H1 (cell line): ENCODE results near the gene TMTC2. TPM values are rescaled to one million over a fixed set of nuclear protein-coding genes. Genes with fewer than 3 reads are reported as not detected.

Experiments
- CTCF ChIA-PET: fragments of 300-600 bp; sonication (Branson Sonifier 250); formaldehyde crosslinking; loops from one replicate; lab custom pipeline; 2021; ENCODE audit not compliant: partially characterized antibody; lab: Charles Lee
- POLR2A ChIA-PET: fragments of 300-600 bp; sonication (Branson Sonifier 250); formaldehyde crosslinking; loops from one replicate; lab custom pipeline; 2021; ENCODE audit warnings: inconsistent platforms; ENCODE audit not compliant: partially characterized antibody; lab: Charles Lee
- DNase-seq, 2 experiments: peaks; one replicate each; pipeline versions ENCODE4 v3.0.0 to v3.0.0-alpha.2; 2010 to 2022; ENCODE audit warnings: low spot score in 2 of 2, low read depth in 1 of 2, mixed read lengths in 1 of 2
- FAIRE-seq: peaks from 2 replicates; lab custom pipeline; 2011; peaks lifted over from hg19 to GRCh38; lab: Jason Lieb, UNC
- H2AFZ ChIP-seq: 2 replicates; pipeline ENCODE4 v1.8.1; 2012; ENCODE audit warnings: low read length, inconsistent platforms
- H2AK5ac ChIP-seq: 2 replicates; pipeline ENCODE4 v1.6.1; 2013; ENCODE audit warnings: low read depth, low read length
- H2BK120ac ChIP-seq: replicated peaks from 2 replicates; pipeline ENCODE3; 2013; ENCODE audit warnings: low read depth, low read length, inconsistent platforms
- H2BK12ac ChIP-seq: 2 replicates; pipeline ENCODE4 v1.6.1; 2013; ENCODE audit warnings: low read depth, low read length
- H2BK15ac ChIP-seq: 2 replicates; pipeline ENCODE4 v1.6.1; 2013; ENCODE audit warnings: low read length
- H2BK20ac ChIP-seq: 2 replicates; pipeline ENCODE4 v1.6.1; 2013; ENCODE audit warnings: low read length
- H2BK5ac ChIP-seq: 2 replicates; pipeline ENCODE4 v1.6.1; 2013; ENCODE audit warnings: low read depth, low read length
- H3K14ac ChIP-seq: 2 replicates; pipeline ENCODE4 v1.6.1; 2013; ENCODE audit warnings: inconsistent platforms; ENCODE audit not compliant: insufficient read length
- H3K18ac ChIP-seq: 2 replicates; pipeline ENCODE4 v1.6.1; 2013; ENCODE audit warnings: low read length; ENCODE audit errors: extremely low read depth
- H3K23ac ChIP-seq: 2 replicates; pipeline ENCODE4 v1.6.1; 2013; ENCODE audit warnings: inconsistent platforms; ENCODE audit not compliant: insufficient read length
- H3K23me2 ChIP-seq: 2 replicates; pipeline ENCODE4 v1.6.1; 2013; ENCODE audit warnings: low read depth, low read length
- H3K27ac ChIP-seq: 2 replicates; pipeline ENCODE4 v1.6.1; 2011; ENCODE audit warnings: low read depth, low read length, inconsistent platforms
- H3K27me3 ChIP-seq, 4 experiments: replicated peaks in 1 of 4; 1 replicate in 1 of 4; 2 replicates in 3 of 4; pipeline versions ENCODE4 v1.6.1 to v1.8.1; 2011 to 2013; ENCODE audit warnings: low read length in 3 of 4, mild to moderate bottlenecking in 3 of 4, inconsistent platforms in 2 of 4, mixed read lengths in 2 of 4, moderate library complexity in 1 of 4; ENCODE audit not compliant: control insufficient read depth in 3 of 4, insufficient read depth in 3 of 4; ENCODE audit errors: extremely low read depth in 1 of 4
- H3K36me3 ChIP-seq, 4 experiments: 2 replicates each; pipeline versions ENCODE4 v1.6.1 to v1.8.1; 2011 to 2013; ENCODE audit warnings: mild to moderate bottlenecking in 4 of 4, low read length in 3 of 4, moderate library complexity in 2 of 4, control low read depth in 1 of 4, inconsistent platforms in 1 of 4; ENCODE audit not compliant: insufficient read depth in 4 of 4, control insufficient read depth in 2 of 4
- H3K4ac ChIP-seq: replicated peaks from 2 replicates; pipeline ENCODE3; 2013; ENCODE audit warnings: low read length, low read depth, mixed read lengths, inconsistent platforms; ENCODE audit not compliant: insufficient read length
- H3K4me1 ChIP-seq, 4 experiments: replicated peaks in 1 of 4; 1 replicate in 1 of 4; 2 replicates in 3 of 4; pipeline versions ENCODE4 v1.6.1 to v1.8.1; 2011 to 2013; ENCODE audit warnings: low read length in 3 of 4, inconsistent platforms in 2 of 4, mixed read lengths in 1 of 4; ENCODE audit not compliant: insufficient read depth in 4 of 4, control insufficient read depth in 3 of 4
- H3K4me2 ChIP-seq, 2 experiments: 2 replicates each; pipeline versions ENCODE4 v1.6.1 to v1.8.1; 2011 to 2013; ENCODE audit warnings: low read depth in 2 of 2, low read length in 2 of 2, control low read depth in 1 of 2, inconsistent platforms in 1 of 2, mild to moderate bottlenecking in 1 of 2; ENCODE audit not compliant: insufficient read depth in 1 of 2
- H3K4me3 ChIP-seq, 4 experiments: fragments of 200-600, 300-600 bp in 1 of 4; sonication (generic), shearing (Covaris generic), sonication (Bioruptor Twin) in 1 of 4; 2 replicates each; pipeline versions ENCODE4 v1.5.1 to v1.8.1; 2011 to 2016; ENCODE audit warnings: low read length in 4 of 4, low read depth in 3 of 4, control low read depth in 2 of 4, inconsistent platforms in 2 of 4, mild to moderate bottlenecking in 2 of 4, mixed read lengths in 1 of 4, moderate library complexity in 1 of 4; ENCODE audit not compliant: insufficient read depth in 2 of 4; ENCODE audit errors: extremely low read depth in 1 of 4
- H3K56ac ChIP-seq: replicated peaks from 2 replicates; pipeline ENCODE3; 2013; ENCODE audit warnings: low read depth, mild to moderate bottlenecking, mixed read lengths, low read length, inconsistent platforms; ENCODE audit not compliant: insufficient read length
- H3K79me1 ChIP-seq: 2 replicates; pipeline ENCODE4 v1.6.1; 2013; ENCODE audit warnings: low read depth, low read length, control low read depth
- H3K79me2 ChIP-seq, 2 experiments: 2 replicates each; pipeline versions ENCODE4 v1.6.1 to v1.8.1; 2012 to 2013; ENCODE audit warnings: low read length in 2 of 2, mild to moderate bottlenecking in 2 of 2, inconsistent platforms in 1 of 2; ENCODE audit not compliant: insufficient read depth in 2 of 2, control insufficient read depth in 1 of 2
- H3K9ac ChIP-seq, 4 experiments: replicated peaks in 1 of 4; 1 replicate in 1 of 4; 2 replicates in 3 of 4; pipeline versions ENCODE4 v1.6.1 to v1.8.1; 2011 to 2013; ENCODE audit warnings: low read depth in 3 of 4, low read length in 3 of 4, control low read depth in 2 of 4, mild to moderate bottlenecking in 2 of 4, moderate library complexity in 2 of 4, inconsistent platforms in 1 of 4; ENCODE audit errors: extremely low read depth in 1 of 4
- H3K9me3 ChIP-seq, 2 experiments: 2 replicates each; pipeline versions ENCODE4 v1.6.1 to v1.8.1; 2012 to 2013; ENCODE audit warnings: mild to moderate bottlenecking in 2 of 2, moderate library complexity in 2 of 2, control low read depth in 1 of 2, inconsistent platforms in 1 of 2, low read depth in 1 of 2, low read length in 1 of 2, mixed read lengths in 1 of 2; ENCODE audit not compliant: insufficient read depth in 2 of 2
- H4K20me1 ChIP-seq, 2 experiments: replicated peaks in 1 of 2; 2 replicates each; pipeline versions ENCODE3 to v1.8.1; 2011 to 2013; ENCODE audit warnings: inconsistent platforms in 2 of 2, low read length in 2 of 2, mild to moderate bottlenecking in 1 of 2; ENCODE audit not compliant: insufficient read depth in 2 of 2, control insufficient read depth in 1 of 2
- H4K5ac ChIP-seq: 2 replicates; pipeline ENCODE4 v1.6.1; 2013; ENCODE audit warnings: low read length, low read depth, mixed read lengths, inconsistent platforms; ENCODE audit not compliant: insufficient read length
- H4K8ac ChIP-seq: 2 replicates; pipeline ENCODE4 v1.8.0; 2013; ENCODE audit warnings: mild to moderate bottlenecking, moderate library complexity, low read length, inconsistent platforms; ENCODE audit not compliant: insufficient read depth; ENCODE audit errors: extremely low read depth
- H4K91ac ChIP-seq: replicated peaks from 2 replicates; pipeline ENCODE3; 2013; ENCODE audit warnings: low read length, mixed read lengths, inconsistent platforms; ENCODE audit not compliant: insufficient read length
- BACH1 ChIP-seq: IDR thresholded peaks from 2 replicates; pipeline ENCODE4 v1.6.1; 2012; ENCODE audit warnings: low read length, improper control_type of control experiment
- CBX8 ChIP-seq: fragments of 300-800, 300-1000 bp; sonication (generic); IDR thresholded peaks from 2 replicates; pipeline ENCODE4 v1.7.1; 2016; ENCODE audit warnings: low read depth, low read length, borderline replicate concordance
- CHD1 ChIP-seq: IDR thresholded peaks from 2 replicates; pipeline ENCODE4 v1.6.1; 2012; ENCODE audit warnings: low read depth, low read length, improper control_type of control experiment
- GTF2F1 ChIP-seq: IDR thresholded peaks from 2 replicates; pipeline ENCODE4 v1.6.1; 2012; ENCODE audit warnings: low read depth, low read length, improper control_type of control experiment, borderline replicate concordance
- HDAC6 ChIP-seq: IDR thresholded peaks from one replicate; pipeline ENCODE4 v1.7.1; 2012; ENCODE audit warnings: low read depth, mild to moderate bottlenecking, inconsistent platforms, low read length, moderate library complexity
- POLR2A ChIP-seq, 2 experiments: IDR thresholded peaks; 1 replicate in 1 of 2; 2 replicates in 1 of 2; pipeline ENCODE4 v1.6.1; 2011; ENCODE audit warnings: low read depth in 2 of 2, low read length in 2 of 2, mild to moderate bottlenecking in 2 of 2; ENCODE audit errors: control extremely low read depth in 1 of 2
- POU5F1 ChIP-seq: IDR thresholded peaks from 2 replicates; pipeline ENCODE4 v1.6.1; 2011; ENCODE audit warnings: low read depth, mild to moderate bottlenecking, low read length, moderate library complexity
- RAD21 ChIP-seq, 2 experiments: IDR thresholded peaks in 1 of 2; conservative IDR thresholded peaks in 1 of 2; 2 replicates each; pipeline ENCODE4 v1.6.1; 2011; ENCODE audit warnings: low read depth in 2 of 2, low read length in 2 of 2, improper control_type of control experiment in 1 of 2, inconsistent platforms in 1 of 2, mild to moderate bottlenecking in 1 of 2, moderate library complexity in 1 of 2
- SAP30 ChIP-seq: fragments of 300-600 bp; sonication (generic); IDR thresholded peaks from 2 replicates; pipeline ENCODE4 v1.7.1; 2012; ENCODE audit warnings: low read length, moderate library complexity, mild to moderate bottlenecking, inconsistent platforms; ENCODE audit not compliant: insufficient read depth, insufficient replicate concordance
- SP1 ChIP-seq: IDR thresholded peaks from 2 replicates; pipeline ENCODE4 v1.6.1; 2011; ENCODE audit warnings: low read depth, low read length
- SP2 ChIP-seq: IDR thresholded peaks from 2 replicates; pipeline ENCODE4 v1.6.1; 2012; ENCODE audit warnings: mild to moderate bottlenecking, low read length, inconsistent platforms
- SP4 ChIP-seq: IDR thresholded peaks from 2 replicates; pipeline ENCODE4 v1.6.1; 2012; ENCODE audit warnings: low read length, inconsistent platforms
- SRF ChIP-seq: IDR thresholded peaks from 2 replicates; pipeline ENCODE4 v1.6.1; 2011; ENCODE audit warnings: mild to moderate bottlenecking, low read depth, low read length, moderate library complexity
- TAF1 ChIP-seq: IDR thresholded peaks from 2 replicates; pipeline ENCODE4 v1.6.1; 2011; ENCODE audit warnings: mild to moderate bottlenecking, low read depth, low read length
- TBP ChIP-seq: IDR thresholded peaks from 2 replicates; pipeline ENCODE4 v1.6.1; 2011; ENCODE audit warnings: low read depth, low read length, improper control_type of control experiment
- TCF12 ChIP-seq: IDR thresholded peaks from 2 replicates; pipeline ENCODE4 v1.6.1; 2011; ENCODE audit warnings: low read depth, mild to moderate bottlenecking, low read length
- WGBS, 2 experiments: shearing (Covaris generic) in 1 of 2; methylation state at CpG; one replicate each; pipeline versions ENCODE4 v1.1.6 to v1.1.7; 2013 to 2015; ENCODE audit warnings: low lambda C conversion rate in 2 of 2, mixed read lengths in 2 of 2, inconsistent platforms in 1 of 2, low coverage in 1 of 2, missing lambda C conversion rate in 1 of 2; ENCODE audit not compliant: insufficient replicate concordance in 2 of 2, insufficient coverage in 1 of 2, insufficient read length in 1 of 2; ENCODE audit errors: extremely low coverage in 1 of 2, missing lambda C conversion rate in 1 of 2; 5-methylcytosine and 5-hydroxymethylcytosine counted together
- polyA plus RNA-seq, 7 experiments: library from polyadenylated mRNA; depleted of rRNA in 3 of 7; stranded (reverse) in 5 of 7; unstranded in 2 of 7; fragments of >200 nt in 5 of 7; fragments of 200-250 nt in 2 of 7; gene quantifications; 1 replicate in 5 of 7; 2 replicates in 1 of 7; 4 replicates in 1 of 7; pipeline versions ENCODE4 v1.2.1 to v1.2.3, GENCODE V29; 2011 to 2013; ENCODE audit warnings: missing spikeins in 2 of 7, mixed read lengths in 2 of 7
- total RNA-seq: library from RNA; stranded (reverse); fragmentation: NEBNext Ultra II Directional; extraction: Animal tissue kit (Norgen Biotek cat#: 25700); gene quantifications from 2 replicates; pipeline ENCODE4 v1.2.1, GENCODE V29; 2021

The TMTC2 gene
- total and polyA plus RNA-seq, 2 of the 8 experiments (the other 6 are each of a cell fraction or from before 2014, with no cell fraction given), result 2.3 to 3.9 TPM

GRCh38 chr12:82981150-82981549, 294.4 kb downstream of the TMTC2 start:
- WGBS, 2 experiments, result 89% methylated on average over 1 of the region's 1 CpG; no CpG with 5 or more reads in 1 of the 2 experiments
- Histone ChIP-seq H4K8ac (no peak overlapping the region), H2BK5ac (no peak overlapping the region), H3K56ac (no peak overlapping the region), H4K5ac (no peak overlapping the region), H3K4me1 (no peaks in the 10 kb centered on the region), H2BK120ac (no peak overlapping the region), H3K36me3 (peaks cover 0 to 4% (median 0%) of the 10 kb centered on the region in 4 experiments; a peak in 2 of 8 replicates), H3K4me2 (no peak overlapping the region), H3K23me2 (no peaks in the 10 kb centered on the region), H2AK5ac (no peak overlapping the region), H2BK20ac (no peak overlapping the region), H3K14ac (no peak overlapping the region), H2BK12ac (no peak overlapping the region), H3K27me3 (peaks cover 0 to 1% (median 0%) of the 10 kb centered on the region in 4 experiments; a peak in 1 of 7 replicates), H4K20me1 (no peaks in the 10 kb centered on the region), H3K9me3 (0 out of 4 replicates have a peak, but pooled peaks cover 0 to 7% of the 10 kb centered on the region in 2 experiments), H3K79me1 (no peaks in the 10 kb centered on the region), H3K27ac (no peak overlapping the region), H2BK15ac (no peak overlapping the region), H3K4me3 (no peak overlapping the region), H3K79me2 (no peaks in the 10 kb centered on the region), H3K23ac (no peak overlapping the region), H2AFZ (no peak overlapping the region), H3K4ac (no peak overlapping the region), H3K9ac (no peak overlapping the region), H4K91ac (no peak overlapping the region), H3K18ac (no peak overlapping the region)
- FAIRE-seq (no peak), DNase-seq (no peak)
- ChIA-PET CTCF (interaction anchor here (1.2 kb wide), 1 partner anchor 296 kb away, joined by 3 read pairs; no protein-coding TSS in a partner anchor), POLR2A (no interaction called here)
- TF ChIP-seq CBX8 (no peak), TBP (no peak), TCF12 (no peak), SP1 (no peak), GTF2F1 (no peak), TAF1 (no peak), HDAC6 (no peak), BACH1 (no peak), POU5F1 (no peak), SP2 (no peak), SAP30 (no peak), SRF (no peak), CHD1 (no peak), SP4 (no peak), POLR2A (IDR thresholded peaks at IDR 0.05; ENCODE audit: control extremely low read depth in 1 of 2, low read depth in 2 of 2, low read length in 2 of 2) (no peak), RAD21 (IDR thresholded peaks at IDR 0.05 in 1 of 2, conservative IDR thresholded peaks at IDR 0.05 in 1 of 2; ENCODE audit: low read depth in 2 of 2, low read length in 2 of 2) (no peak)
